ENCODE measurements around the gene C3.

C3 gene

DNA sequence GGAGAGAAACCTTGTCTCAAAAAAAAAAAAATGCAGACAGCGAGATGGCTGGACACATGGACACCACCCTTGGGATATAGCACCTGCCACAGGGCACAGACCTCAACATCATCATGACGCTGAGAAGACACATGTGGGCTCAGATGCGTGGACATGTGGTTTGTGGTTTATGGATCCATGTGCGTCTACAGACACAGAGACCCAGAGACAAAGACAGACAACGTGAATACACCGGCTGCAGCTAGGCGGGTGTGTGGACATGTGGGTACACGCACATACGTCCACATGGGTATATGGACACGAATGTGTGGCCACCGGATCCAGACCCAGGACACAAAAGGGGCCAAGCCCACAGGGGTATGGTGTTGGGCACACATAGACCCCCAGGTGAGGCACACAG lies 51.8 kb downstream of the C3 start:
- no peak for TF ChIP-seq GATA2 (IDR thresholded peaks at IDR 0.05; ENCODE audit: low read depth, low read length)
- TF ChIP-seq GATA3 (IDR thresholded peaks at IDR 0.05; ENCODE audit: low read depth, low read length) = no peak

DNA sequence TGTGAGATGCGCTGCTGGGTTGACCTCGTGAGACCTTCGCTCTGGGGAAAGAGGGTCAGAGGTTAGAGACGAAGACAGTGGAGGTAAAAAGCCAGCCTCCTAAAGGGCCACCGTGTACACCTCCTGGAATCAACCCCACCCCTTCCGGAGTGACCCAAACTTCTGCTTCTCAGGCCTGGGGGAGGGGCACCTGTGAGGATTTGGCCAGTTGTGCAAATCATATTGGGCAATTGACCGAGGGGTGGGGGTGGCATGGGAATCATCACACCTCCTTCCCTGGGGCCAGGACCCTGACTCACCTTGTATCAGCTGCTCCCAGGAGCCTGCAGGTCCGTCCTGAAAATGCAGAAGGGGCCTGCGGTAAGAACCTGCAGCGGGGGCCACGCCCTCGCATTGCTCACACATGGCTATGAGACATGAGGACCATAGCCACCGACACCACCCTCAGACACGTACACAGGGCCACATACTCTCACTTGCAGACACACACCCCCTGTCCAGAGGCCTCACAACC lies 53.3 kb downstream of the C3 start:
- TF ChIP-seq GATA3 (IDR thresholded peaks at IDR 0.05; ENCODE audit: low read depth, low read length) (no peak), GATA2 (IDR thresholded peaks at IDR 0.05; ENCODE audit: low read depth, low read length) (no peak)

DNA sequence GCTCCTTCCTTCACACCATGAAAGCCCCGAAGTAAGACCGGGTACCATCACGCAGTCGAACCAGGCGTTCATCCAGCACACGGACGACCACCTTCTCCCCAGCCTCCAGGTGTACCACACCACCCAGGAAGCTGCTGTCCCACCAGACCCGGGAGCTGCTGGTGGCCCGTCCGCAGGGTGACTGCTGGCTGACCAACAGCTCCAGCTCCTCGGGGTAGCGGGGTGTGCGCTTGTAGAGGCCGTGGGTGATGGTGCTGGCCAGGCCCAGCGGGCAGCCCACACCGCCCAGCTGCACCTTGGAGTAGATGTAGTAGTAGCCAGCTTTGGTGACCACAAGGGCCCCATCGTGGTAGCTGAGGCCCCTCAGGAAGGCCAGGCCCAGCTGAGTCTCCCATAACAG lies 55.5 kb downstream of the C3 start:
- no peak for TF ChIP-seq GATA2 (IDR thresholded peaks at IDR 0.05; ENCODE audit: low read depth, low read length)
- no peak for TF ChIP-seq GATA3 (IDR thresholded peaks at IDR 0.05; ENCODE audit: low read depth, low read length)

DNA sequence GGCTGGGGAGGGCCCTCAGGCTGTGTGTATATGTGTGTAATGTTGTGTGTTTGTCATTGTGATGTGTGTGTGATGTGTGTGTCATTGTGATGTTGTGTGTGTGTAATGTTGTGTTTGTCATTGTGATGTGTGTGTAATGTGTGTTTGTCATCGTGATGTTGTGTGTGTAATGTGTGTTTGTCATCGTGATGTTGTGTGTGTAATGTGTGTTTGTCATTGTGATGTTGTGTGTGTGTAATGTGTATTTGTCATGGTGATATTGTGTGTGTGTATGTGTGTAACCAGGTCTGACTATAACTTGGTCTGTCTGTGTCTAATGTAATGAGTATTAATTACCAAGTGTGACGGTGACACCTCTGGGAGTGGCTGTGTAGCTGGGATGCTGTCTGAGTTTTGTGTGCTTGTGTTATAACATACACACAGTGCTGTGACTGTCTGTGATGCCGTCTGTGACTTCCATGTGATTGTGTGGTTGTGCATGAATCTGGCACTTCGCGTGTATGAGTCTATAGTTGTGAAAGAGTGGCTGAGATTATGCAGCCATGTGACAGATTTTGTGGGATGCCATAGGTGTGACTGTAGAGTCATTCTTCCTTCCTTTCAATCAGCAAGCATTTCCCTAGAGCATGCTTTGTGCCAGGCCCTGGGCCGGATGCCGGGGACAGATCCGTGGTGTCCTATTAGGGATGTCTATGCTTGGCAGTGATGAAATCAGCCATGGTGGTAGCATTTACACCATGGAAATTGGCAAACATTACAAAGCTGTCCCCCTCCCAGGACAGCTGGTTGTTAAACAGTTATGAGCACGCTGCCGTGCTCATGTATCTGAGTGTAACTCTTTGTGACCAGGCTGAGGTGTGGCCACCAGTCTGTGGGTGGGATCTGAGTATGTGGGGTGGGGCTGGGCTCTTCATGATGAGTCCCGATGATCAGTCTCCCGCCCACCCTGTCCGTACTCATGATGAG lies 56.9 kb downstream of the C3 start:
- TF ChIP-seq GATA3 (IDR thresholded peaks at IDR 0.05; ENCODE audit: low read depth, low read length) (no peak), GATA2 (IDR thresholded peaks at IDR 0.05; ENCODE audit: low read depth, low read length) (no peak)

GRCh38 chr19:6662702-6663101 lies 57.7 kb downstream of the C3 start:
- TF ChIP-seq GATA2 (IDR thresholded peaks at IDR 0.05; ENCODE audit: low read depth, low read length) (no peak), GATA3 (IDR thresholded peaks at IDR 0.05; ENCODE audit: low read depth, low read length) (no peak)

GRCh38 chr19:6660930-6661329 lies 59.5 kb downstream of the C3 start:
- TF ChIP-seq GATA2 (IDR thresholded peaks at IDR 0.05; ENCODE audit: low read depth, low read length) (no peak), GATA3 (IDR thresholded peaks at IDR 0.05; ENCODE audit: low read depth, low read length) (no peak)

- TF ChIP-seq GATA2 (IDR thresholded peaks at IDR 0.05; ENCODE audit: low read depth, low read length) (no peak), GATA3 (IDR thresholded peaks at IDR 0.05; ENCODE audit: low read depth, low read length) (no peak)
Measured at GRCh38 chr19:6654347-6655310, 65.8 kb downstream of the C3 start.

DNA sequence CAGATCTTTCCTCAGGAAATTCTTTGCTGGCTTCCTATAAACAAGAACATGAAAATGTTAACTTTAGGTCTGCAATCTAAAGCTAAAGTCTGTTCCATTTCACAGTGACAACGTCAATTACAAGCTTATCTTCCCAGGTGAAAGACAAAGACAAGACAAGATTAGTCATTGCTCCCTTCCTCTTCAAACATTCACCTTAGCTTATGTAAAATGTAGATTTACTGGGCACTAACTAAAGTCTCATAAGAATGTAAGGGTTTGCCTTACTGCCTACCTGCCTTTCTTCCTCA lies 67.7 kb downstream of the C3 start:
- no peak for TF ChIP-seq GATA3 (IDR thresholded peaks at IDR 0.05; ENCODE audit: low read depth, low read length)
- no peak for TF ChIP-seq GATA2 (IDR thresholded peaks at IDR 0.05; ENCODE audit: low read depth, low read length)

DNA sequence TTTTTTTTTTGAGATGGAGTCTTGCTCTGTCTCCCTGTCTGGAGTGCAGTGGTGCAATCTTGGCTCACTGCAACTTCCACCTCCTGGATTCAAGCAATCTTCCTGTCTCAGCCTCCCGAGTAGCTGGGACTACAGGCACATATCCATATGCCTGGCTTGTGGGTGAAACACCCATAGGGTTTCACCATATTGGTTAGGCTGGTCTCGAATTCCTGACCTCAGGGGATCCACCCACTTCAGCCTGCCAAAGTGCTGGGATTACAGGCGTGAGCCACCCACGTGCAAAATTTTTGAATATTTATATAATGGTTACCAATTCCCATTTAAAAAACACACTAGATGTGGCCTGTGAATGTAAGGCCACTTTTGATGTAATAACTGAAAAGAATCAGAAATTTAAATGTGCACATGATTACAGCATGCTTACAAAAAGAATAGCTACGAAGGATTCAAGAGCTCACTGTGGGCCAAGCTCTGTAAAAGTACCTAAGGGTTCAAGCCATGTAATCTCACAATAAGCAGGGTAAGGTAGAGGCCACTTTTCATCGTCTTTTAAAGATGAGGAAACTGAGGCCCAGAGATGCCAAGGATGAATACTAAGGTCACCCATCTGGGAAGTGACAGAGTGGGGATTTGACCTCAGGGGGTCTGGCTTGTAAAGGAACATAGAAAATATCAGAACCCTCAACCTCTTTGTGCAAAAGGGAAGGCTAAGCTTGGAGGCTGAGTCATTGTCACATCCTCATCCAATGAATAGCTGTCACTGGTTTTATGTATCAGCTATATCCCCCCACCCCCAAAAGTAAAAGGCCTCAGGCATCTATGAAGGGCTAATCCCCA lies 68.3 kb downstream of the C3 start:
- TF ChIP-seq GATA2 (IDR thresholded peaks at IDR 0.05; ENCODE audit: low read depth, low read length) = no peak
- TF ChIP-seq GATA3 (IDR thresholded peaks at IDR 0.05; ENCODE audit: low read depth, low read length) = no peak

GRCh38 chr19:6649185-6649584 lies 71.3 kb downstream of the C3 start:
- TF ChIP-seq GATA2 (IDR thresholded peaks at IDR 0.05; ENCODE audit: low read depth, low read length) = no peak
- TF ChIP-seq GATA3 (IDR thresholded peaks at IDR 0.05; ENCODE audit: low read depth, low read length) = no peak

DNA sequence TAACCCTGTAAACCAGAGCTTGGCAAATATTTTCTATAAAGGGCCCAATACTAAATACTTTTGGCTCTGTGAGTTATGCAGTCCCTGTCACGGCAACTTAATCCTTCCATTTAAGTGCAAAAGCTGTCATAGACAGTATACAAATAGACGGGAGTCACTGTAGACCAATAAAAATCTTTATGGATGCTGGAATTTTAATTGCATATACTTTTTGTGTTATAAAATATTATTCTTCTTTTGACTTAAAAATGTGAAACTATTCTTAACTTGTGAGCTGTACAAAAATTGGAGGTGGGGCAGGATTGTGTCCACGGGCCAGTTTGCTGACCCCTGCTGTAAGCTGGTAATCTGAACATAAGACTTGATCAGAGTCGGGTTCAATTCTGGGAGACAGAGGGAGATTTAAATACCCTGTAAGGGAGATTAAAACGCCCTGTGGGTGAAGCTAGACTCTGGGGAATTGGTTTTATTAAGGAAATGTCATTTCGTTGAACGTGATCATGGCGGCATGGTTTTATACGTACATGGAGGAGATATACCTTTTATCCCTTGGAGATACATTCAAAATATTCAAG lies 72.2 kb downstream of the C3 start:
- no peak for TF ChIP-seq GATA2 (IDR thresholded peaks at IDR 0.05; ENCODE audit: low read depth, low read length)
- no peak for TF ChIP-seq GATA3 (IDR thresholded peaks at IDR 0.05; ENCODE audit: low read depth, low read length)

DNA sequence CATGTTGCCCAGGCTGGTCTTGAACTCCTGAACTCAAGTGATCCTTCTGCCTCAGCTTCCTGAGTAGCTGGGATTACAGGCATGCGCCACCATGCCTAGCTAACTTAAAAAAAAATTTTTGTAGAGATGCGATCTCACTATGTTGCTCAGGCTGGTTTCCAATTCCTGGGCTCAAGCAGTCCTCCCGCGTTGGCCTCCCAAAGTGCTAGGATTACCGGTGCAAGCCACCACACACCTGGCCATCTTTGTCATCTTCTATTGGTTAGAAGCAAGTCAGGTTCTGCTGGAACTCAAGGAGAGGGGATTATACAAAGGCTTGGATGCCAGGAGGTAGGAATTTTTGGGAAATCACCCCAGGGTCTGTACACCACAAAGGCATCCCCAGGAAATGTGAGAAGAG lies 75.7 kb downstream of the C3 start:
- TF ChIP-seq GATA3 (IDR thresholded peaks at IDR 0.05; ENCODE audit: low read depth, low read length) (no peak), GATA2 (IDR thresholded peaks at IDR 0.05; ENCODE audit: low read depth, low read length) (no peak)

GRCh38 chr19:6639439-6639838 lies 81.0 kb downstream of the C3 start:
- TF ChIP-seq GATA3 (IDR thresholded peaks at IDR 0.05; ENCODE audit: low read depth, low read length) (no peak), GATA2 (IDR thresholded peaks at IDR 0.05; ENCODE audit: low read depth, low read length) (no peak)

Data from SH-SY5Y (cell line).